HG03457 (cell line): Measurements from ENCODE around the gene PILRB.
A peak's percentile ranks its signal among the peaks of the same experiment; 100 is the strongest.
"Not testable (repeated sequence)": the region's sequence is repeated elsewhere in the genome, so short reads cannot be mapped to it uniquely, and the experiment has no call there.

Experiments
- ATAC-seq: cut with Tn5 transposase; IDR thresholded peaks from one replicate; pipeline ENCODE4 v1.9.1; 2021; ENCODE audit warnings: moderate number of reproducible peaks; ENCODE audit not compliant: unreplicated experiment

Gene PILRB

DNA sequence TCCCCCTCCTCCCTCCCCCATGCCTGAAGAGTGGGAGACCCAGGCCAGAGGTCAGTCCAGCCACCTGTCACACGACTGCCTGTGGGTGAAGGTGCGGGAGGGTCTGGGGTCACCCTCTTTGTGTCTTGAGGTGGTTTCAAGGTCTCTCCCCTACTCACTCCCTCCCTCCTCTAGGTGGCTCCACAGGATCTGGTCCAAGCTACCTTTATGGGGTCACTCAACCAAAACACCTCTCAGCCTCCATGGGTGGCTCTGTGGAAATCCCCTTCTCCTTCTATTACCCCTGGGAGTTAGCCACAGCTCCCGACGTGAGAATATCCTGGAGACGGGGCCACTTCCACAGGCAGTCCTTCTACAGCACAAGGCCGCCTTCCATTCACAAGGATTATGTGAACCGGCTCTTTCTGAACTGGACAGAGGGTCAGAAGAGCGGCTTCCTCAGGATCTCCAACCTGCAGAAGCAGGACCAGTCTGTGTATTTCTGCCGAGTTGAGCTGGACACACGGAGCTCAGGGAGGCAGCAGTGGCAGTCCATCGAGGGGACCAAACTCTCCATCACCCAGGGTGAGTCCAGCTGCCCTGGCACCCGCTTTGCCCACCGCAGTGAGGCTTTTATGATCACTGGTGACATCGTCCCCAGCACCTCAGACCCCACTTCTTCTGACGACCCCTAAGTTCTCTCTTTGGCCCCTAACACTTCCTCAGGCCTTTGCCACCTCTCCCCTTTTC lies 16.1 kb downstream of the PILRB start:
- not testable (repeated sequence) for ATAC-seq

DNA sequence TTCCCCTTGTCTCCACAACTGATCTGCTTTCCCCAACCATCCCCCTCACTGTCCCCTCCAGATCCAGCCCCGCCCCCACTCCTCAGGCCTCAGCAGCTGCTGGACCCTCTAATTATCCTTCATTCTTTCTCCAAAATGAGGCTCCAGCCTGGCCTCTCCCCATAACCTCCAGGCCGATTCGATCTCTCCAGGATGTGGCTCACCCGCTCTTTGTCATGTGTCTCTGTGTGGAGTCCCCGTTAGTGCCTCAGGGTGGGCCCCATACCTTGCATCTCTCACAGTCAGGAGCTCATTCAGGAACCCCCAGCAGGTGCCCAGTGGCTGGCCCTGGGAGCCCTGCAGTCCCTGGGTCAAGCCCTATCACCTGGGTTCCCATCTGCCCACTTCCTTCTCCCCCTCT lies 16.7 kb downstream of the PILRB start:
- ATAC-seq: no peak

GRCh38 chr7:100376066-100376465 lies 18.1 kb downstream of the PILRB start:
- no peak for ATAC-seq

DNA sequence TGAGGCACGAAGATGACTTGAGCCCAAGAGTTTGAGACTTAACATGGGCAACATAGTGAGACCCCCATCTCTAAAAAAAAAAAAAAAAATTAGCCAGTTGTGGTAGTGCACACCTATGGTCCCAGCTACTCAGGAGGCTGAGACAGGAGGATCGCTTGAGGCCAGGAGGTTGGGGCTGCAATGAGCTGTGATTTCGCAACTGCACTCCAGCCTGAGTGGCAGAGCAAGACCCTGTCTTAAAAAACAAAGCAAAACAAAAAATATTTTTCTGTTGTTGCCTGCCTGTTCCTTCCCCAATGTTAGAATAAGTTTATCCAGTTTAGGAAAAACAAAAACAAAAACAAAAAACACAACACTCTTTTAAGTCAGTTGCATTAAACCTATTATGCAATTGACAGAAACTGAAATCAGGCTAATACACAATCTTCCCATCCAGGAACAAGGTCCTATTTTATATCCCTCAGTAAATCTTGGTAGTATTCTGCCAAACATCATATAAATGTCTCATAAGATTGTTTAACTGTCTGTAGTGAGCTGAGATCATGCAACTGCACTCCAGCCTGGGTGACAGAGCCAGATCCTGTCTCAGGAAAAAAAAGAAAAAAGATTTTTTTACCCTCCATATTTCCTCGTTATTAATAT lies 20.3 kb downstream of the PILRB start:
- ATAC-seq: no peak

- no peak for ATAC-seq
Measured at GRCh38 chr7:100380196-100380595, 22.3 kb downstream of the PILRB start.

- ATAC-seq: not testable (repeated sequence)
Measured at GRCh38 chr7:100381531-100382233, 23.8 kb downstream of the PILRB start.

- ATAC-seq: not testable (repeated sequence)
Measured at GRCh38 chr7:100382234-100382853, 24.4 kb downstream of the PILRB start.

DNA sequence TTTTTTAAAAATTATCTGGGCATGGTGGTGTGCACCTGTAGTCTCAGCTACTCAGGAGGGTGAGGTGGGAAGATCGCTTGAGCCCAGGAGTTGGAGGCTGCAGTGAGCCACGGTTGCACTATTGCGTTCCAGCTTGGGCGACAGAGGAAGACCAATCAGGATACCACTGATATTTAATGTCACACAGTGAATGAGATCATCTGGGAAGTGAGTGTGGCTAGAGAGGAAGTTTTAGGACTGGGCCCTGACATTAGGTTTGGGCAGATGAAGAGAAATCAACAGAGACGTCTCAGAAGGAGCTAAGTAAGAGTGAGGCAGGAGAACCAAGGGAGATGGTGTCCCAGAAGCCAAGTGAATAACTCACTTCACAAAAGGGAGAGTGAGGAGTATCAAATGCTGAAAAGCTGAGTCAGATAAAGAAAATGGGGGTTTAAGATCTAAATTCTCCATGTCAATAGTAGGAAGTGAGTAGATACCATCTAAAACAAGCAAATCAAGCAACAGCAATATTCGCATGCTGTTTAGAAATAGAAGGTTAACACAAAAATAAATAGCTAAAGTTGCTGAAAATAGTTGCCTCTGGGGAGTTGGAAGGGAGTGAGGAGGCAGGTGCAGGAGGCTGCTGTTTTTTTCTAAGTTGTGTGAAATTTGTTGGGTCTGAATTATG lies 26.8 kb downstream of the PILRB start:
- no peak for ATAC-seq

- no peak for ATAC-seq
Measured at GRCh38 chr7:100386940-100387339, 29.0 kb downstream of the PILRB start.

DNA sequence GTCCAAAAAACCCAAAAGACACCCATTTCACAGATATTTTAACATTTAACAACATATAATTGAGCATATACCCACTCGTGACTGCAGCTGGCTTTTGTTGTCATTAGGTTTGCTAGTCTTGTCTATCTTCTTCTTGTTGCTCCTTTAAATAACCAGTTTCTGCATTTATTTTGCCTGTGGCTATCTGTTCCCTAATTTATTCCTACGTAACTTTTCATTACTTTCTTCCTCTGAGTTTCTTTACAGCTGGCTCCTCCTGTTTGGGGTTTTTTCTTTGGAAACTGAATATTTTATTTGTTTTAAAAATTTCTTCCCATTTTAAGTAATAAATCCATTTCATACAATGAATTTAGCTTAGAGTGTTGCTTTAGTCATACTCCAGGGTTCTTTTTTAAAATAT lies 29.8 kb downstream of the PILRB start:
- no peak for ATAC-seq

DNA sequence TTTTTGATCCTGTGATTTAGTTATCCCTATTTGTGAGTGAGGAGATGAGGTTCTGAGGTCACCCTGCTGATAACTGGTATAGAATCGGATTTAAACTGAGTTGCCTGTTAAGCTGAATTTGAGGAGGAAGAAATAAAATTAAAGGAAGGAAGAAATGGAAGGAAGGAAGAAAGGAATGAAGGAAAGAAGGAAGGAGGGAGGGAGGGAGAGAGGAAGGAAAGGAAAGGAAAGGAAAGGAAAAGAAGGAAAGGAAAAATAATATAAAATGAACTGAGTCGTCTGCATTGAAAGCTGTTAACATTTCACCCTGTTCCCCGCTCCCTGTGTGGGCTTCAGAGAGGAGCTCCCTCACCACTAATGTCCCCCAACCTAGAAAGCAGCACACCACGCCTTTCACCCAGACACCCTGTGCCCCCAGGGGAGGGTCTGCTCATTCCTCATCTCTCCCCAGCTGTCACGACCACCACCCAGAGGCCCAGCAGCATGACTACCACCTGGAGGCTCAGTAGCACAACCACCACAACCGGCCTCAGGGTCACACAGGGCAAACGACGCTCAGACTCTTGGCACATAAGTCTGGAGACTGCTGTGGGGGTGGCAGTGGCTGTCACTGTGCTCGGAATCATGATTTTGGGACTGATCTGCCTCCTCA lies 31.6 kb downstream of the PILRB start:
- no peak for ATAC-seq

- no peak for ATAC-seq
Measured at GRCh38 chr7:100390286-100391009, 32.5 kb downstream of the PILRB start.

- ATAC-seq: no peak
Measured at GRCh38 chr7:100393233-100393905, 35.5 kb downstream of the PILRB start.

DNA sequence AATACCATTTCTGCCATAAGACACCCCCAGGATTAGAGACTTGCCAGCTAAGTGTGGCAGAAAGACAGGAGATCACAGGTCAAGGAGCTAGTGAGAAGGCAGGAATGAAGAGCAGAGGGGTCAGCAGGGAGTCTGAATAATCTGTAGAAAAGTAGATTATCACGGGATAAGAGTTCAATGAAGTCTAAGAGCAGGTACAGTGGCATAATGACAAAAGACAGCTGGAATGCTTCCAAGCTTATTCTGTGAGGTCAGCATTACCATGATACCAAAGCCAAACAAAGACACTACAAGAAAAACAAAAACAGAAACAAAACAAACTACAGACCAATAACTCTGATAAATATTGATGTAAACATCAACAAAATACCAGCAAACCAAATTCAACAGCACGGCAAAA lies 36.2 kb downstream of the PILRB start:
- no peak for ATAC-seq

GRCh38 chr7:100396421-100396982 lies 38.6 kb downstream of the PILRB start:
- peak; percentile 73 for ATAC-seq

- no peak for ATAC-seq
Measured at GRCh38 chr7:100397315-100398081, 39.6 kb downstream of the PILRB start.

GRCh38 chr7:100398239-100398638 lies 40.3 kb downstream of the PILRB start:
- ATAC-seq: no peak

GRCh38 chr7:100400041-100400440 lies 42.1 kb downstream of the PILRB start:
- ATAC-seq: no peak
